Measurements from ENCODE around the gene EPHA5.

Gene EPHA5

DNA sequence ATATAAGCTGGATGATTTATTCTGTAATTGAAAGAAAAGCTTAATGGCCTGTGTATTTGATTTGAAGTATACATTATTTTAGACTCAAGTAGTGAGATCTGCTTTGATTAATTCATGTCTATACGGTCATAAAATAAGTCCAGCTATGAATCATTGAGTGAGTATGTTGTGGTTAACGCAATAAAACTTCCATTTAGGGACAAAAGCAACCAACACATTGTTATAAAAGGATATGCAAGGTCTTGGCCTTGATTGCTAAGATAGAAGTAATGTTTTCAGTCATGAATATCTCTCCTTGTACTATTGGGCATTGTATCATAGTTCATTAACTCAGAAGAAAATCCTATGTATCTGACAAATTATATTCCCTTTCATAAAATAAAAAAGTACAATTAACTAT is 162.1 kb downstream of the EPHA5 start:
- in situ Hi-C loops (cut with HindIII; ENCODE audit: low sequenced_read_pairs): no loop called here

GRCh38 chr4:65502131-65502701 is 168.1 kb downstream of the EPHA5 start:
- in situ Hi-C loops (cut with HindIII; ENCODE audit: low sequenced_read_pairs): no loop called here

DNA sequence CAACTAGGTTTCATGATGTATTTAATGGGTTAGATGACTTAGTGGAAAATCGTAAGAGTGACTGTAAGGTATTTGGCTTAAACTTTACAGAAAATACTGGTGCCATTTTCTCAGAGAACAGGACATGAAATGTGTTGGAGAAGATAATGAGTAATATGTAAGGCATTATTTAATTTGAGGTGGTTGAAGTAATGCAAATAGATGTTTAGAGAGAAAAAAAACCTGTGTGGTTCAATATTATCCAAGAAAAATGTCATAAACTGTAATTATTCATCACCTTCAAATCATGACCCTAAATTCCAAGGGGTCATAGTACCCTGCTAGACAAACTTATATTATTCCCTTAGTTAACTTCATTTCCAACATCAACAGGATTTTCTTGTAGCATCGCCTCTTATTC is 171.7 kb downstream of the EPHA5 start:
- in situ Hi-C loops (cut with HindIII; ENCODE audit: low sequenced_read_pairs): no loop called here

GRCh38 chr4:65495439-65495838 is 174.8 kb downstream of the EPHA5 start:
- in situ Hi-C loops (cut with HindIII; ENCODE audit: low sequenced_read_pairs): no loop called here

DNA sequence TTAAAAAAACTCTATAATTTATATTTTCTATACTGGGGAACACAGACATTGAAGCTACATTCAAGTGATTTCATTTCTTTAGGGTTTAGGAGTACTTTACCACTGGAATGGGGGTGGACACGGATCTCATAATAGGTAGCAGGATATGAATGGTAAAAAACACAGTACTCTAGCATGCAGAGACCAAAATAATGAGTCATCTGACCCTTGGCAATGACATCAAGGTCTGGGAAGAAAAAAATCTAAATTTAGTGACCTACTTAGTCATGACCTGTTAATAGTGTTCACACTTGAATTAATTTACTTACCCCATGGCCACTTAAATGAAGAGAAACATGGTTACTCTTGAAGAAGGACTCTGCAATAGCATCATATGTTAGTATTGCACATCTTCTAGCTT is 187.9 kb downstream of the EPHA5 start:
- in situ Hi-C loops (cut with HindIII; ENCODE audit: low sequenced_read_pairs): no loop called here

DNA sequence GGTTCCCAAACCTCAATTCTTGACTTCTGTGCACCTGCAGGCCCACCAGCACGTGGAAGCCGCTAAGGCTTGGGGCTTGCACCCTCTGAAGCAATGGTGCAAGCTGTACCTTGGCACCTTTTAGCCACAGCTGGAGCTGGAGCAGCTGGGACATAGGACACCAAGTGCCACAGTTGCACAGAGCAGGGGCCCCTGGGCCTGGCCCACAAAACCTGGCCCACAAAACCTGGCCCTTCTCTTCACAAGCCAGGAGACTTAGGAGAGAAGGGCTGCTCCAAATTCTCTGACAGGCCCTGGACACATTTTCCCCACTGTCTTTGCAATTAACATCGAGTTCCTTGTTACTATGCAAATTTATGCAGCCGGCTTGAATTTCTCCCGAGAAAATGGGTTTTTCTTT is 197.8 kb downstream of the EPHA5 start:
- in situ Hi-C loops (cut with HindIII; ENCODE audit: low sequenced_read_pairs): no loop called here

DNA sequence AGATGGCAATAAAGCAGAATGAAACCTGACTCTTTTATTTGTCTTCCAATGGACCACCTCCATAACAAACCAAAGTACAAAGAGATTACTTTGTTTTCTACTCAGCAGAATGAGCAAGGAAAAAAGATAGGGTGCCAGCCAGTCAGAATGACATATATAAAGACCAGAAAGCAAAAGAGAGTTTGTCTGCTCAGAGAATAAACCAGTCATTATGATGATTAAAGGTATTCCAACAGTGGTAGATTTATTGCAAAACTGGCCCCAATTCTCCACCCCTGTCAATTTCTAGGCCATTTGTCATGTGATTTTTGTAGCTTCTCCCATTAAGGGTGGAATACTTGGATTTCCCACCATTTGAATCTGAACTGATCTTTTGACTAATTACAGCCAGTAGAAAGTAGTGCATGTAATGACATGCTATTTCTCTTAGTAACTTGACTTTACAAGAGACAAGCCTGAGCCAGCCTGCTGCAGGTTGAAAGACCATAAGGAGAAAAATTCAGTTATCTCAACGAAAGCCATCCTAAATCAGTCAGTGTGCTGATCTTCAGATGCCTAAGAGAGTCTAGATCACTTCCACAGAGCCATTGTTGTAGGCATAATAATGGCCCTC is 203.1 kb downstream of the EPHA5 start:
- in situ Hi-C loops (cut with HindIII; ENCODE audit: low sequenced_read_pairs): no loop called here

- in situ Hi-C loops (cut with HindIII; ENCODE audit: low sequenced_read_pairs): no loop called here
Measured at GRCh38 chr4:65461781-65462180, 208.5 kb downstream of the EPHA5 start.

DNA sequence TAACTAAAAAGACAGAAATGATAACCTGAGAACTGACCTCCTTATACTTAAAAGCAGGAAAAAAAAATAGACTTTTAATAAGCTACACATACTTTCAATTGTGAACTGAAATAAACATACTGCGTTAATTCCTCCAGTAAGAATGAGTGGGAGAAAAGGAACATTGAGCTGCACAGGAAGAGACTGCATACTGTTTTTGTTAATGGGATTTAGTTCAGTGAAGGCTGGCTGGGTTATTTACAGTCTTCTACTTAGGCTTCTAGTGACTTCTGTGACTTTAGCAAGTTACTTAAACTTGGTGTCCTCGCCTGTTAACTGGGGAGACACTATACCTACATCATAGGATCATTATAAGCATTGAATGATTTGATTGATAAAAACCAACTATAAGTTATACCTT is 213.3 kb downstream of the EPHA5 start:
- in situ Hi-C loops (cut with HindIII; ENCODE audit: low sequenced_read_pairs): no loop called here

GRCh38 chr4:65456579-65456978 is 213.7 kb downstream of the EPHA5 start:
- in situ Hi-C loops (cut with HindIII; ENCODE audit: low sequenced_read_pairs): no loop called here

- in situ Hi-C loops (cut with HindIII; ENCODE audit: low sequenced_read_pairs): no loop called here
Measured at GRCh38 chr4:65453398-65453797, 216.9 kb downstream of the EPHA5 start.

DNA sequence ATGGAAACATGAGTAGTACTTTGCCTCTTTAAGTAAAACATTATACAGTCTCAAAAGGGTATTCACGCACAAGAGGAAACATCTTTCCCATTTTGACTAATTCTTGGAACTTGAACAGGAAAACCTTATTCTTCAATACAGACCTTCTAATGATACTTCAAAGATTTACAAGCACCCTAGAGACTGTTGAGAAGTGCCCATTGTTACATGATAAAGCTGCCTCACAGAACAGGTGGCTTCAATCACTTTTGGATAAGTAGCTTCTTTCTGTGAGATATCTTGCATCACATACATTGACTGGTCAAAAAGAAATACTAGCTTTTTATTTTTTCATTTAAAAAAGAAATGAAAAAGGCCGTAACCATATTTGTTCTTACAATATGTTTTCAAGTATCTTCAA is 219.4 kb downstream of the EPHA5 start:
- in situ Hi-C loops (cut with HindIII; ENCODE audit: low sequenced_read_pairs): no loop called here

DNA sequence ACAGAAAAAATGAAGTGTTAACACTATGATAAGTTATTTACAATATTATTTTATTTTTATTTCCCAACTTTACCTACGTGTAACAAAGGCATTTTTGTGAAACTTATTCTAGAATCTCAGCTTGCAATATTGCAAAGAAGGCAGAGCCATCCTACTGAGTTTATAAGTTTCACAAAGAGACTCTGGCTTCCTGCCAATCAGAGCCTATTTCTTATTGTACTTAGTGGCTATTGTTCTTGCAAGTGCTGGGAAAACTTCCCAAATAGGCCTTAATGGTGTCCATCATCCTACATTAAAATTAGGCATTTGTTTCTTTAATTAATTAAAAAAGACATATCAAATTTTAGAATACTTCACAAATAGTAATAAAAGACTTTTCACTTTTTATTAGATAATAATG is 233.2 kb downstream of the EPHA5 start:
- in situ Hi-C loops (cut with HindIII; ENCODE audit: low sequenced_read_pairs): no loop called here

DNA sequence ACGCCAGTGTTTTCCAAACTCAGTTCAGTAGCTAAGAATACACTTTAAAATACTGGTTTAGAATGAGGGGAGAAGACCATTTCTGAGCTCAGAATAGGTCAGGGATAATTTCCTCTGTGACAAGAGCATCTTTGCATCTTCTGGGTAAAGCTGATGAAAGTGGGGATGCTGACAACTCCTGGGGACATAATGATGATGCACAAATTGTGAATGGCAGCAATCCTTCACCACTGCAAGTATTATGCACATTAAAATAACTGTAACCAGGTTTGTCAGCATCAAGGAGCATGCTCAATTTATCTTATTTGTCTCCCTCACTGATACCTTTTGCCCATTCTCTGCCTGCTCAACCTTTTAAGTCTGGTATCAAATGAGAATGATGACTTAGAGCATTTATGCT is 248.2 kb downstream of the EPHA5 start:
- in situ Hi-C loops (cut with HindIII; ENCODE audit: low sequenced_read_pairs): no loop called here

GRCh38 chr4:65420036-65420435 is 250.3 kb downstream of the EPHA5 start:
- in situ Hi-C loops (cut with HindIII; ENCODE audit: low sequenced_read_pairs): no loop called here

DNA sequence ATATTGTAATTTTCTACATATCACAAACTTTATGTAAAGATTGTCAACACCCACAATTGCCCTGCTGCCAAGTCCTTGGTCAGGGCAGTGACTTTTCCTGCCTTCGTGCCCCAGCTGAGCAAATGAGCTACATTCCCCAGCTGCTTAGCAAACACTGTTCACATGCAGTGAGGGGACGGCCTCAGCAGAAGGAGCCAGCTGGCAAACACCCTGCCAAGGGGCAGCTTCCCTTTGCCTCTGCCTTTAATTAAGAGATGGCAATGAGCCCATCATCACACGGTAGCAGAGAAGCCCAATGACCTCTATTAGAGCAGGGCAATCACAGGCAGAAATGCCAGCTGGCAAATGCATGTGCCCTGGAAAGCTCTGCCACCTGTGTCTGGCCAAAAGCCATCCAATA is 253.4 kb downstream of the EPHA5 start:
- in situ Hi-C loops (cut with HindIII; ENCODE audit: low sequenced_read_pairs): no loop called here

DNA sequence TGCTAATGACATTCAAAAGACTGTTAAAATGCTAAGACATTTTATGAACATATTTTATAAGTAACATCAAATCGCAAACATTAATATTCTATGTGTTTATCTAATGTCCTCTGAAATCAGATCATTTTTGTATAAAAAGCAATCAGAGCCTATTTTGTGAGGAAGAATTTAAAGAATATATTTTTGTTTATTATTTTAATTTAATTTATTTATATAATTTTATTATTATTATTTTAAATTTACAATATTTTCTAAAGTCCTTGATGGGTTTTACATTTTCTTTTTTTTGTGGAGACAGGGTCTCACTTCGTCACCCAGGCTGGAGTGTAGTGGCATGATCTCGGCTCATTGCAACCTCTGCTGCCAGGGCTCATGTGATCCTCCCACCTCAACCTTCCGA is 262.8 kb downstream of the EPHA5 start:
- in situ Hi-C loops (cut with HindIII; ENCODE audit: low sequenced_read_pairs): no loop called here

GRCh38 chr4:65401083-65401482 is 269.2 kb downstream of the EPHA5 start:
- in situ Hi-C loops (cut with HindIII; ENCODE audit: low sequenced_read_pairs): no loop called here

GRCh38 chr4:65399084-65399483 is 271.2 kb downstream of the EPHA5 start:
- in situ Hi-C loops (cut with HindIII; ENCODE audit: low sequenced_read_pairs): no loop called here

DNA sequence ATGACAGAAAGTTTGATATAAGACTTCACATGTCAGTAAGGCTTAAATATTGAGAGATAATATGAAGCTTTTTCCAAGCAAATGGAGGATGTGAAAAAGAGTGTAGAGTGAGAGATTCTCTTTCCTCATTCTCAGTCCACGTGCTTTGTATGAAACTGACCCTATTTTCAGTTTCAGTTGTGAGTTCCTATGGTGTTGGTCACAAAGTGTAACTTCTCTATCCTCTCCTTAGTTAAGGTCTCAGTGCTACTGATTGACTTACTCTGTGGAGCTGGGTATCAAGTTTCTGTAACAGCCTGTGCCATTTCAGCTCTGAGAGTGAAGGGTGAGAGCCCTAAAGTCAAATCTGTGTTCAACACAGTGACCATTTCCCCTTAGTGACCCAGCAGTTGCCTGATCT is 277.2 kb downstream of the EPHA5 start:
- in situ Hi-C loops (cut with HindIII; ENCODE audit: low sequenced_read_pairs): no loop called here

DNA sequence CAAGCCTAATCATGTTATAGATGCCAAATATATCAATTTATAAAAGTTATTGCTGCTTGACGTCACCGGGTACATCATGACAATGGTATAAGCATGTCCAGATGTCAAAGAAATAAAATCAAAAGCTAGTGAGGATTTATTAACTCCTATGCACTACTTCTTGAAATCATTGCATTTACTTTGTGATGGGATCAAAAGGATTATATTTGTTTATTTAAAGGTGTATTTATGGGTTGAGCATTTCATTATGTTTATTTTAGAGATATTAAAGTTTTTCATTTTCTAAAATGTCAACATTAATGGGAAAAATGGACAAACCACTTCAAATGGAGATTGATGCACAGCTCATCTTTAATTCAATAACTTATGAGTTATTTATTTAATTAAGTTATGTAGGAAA is 277.8 kb downstream of the EPHA5 start:
- in situ Hi-C loops (cut with HindIII; ENCODE audit: low sequenced_read_pairs): no loop called here

DNA sequence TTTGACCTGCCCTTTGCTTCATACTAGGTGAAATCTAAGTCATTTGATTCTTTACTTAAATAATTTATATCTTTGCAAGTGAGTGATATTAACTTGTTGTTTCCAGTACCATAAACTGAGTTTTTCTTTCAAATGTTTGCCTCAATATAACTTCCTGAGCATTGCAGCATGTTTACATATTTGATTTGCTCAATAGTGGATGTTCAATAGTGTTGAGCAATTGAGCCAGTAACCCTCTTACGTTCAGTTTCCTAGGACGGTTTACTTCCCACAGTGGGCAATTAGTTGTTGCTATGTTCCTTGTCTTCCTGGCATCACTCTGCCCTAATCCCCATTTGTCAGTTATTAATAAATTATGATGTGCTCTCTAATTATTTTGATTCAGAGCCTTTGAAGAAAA is 278.5 kb downstream of the EPHA5 start:
- in situ Hi-C loops (cut with HindIII; ENCODE audit: low sequenced_read_pairs): no loop called here

- in situ Hi-C loops (cut with HindIII; ENCODE audit: low sequenced_read_pairs): no loop called here
Measured at GRCh38 chr4:65391382-65391781, 278.9 kb downstream of the EPHA5 start.

All from endothelial cell of hepatic sinusoid (primary cell).